GM21447 (cell line): ENCODE data around the gene C9.
"Not testable (repeated sequence)": the region's sequence is repeated elsewhere in the genome, so short reads cannot be mapped to it uniquely, and the experiment has no call there.

ENCODE experiments used
- ATAC-seq: cut with Tn5 transposase; IDR thresholded peaks from one replicate; pipeline ENCODE4 v1.9.1; 2021; ENCODE audit not compliant: unreplicated experiment

Gene C9

GRCh38 chr5:39373791-39374190, 9.5 kb upstream of the C9 start:
- no peak for ATAC-seq

DNA sequence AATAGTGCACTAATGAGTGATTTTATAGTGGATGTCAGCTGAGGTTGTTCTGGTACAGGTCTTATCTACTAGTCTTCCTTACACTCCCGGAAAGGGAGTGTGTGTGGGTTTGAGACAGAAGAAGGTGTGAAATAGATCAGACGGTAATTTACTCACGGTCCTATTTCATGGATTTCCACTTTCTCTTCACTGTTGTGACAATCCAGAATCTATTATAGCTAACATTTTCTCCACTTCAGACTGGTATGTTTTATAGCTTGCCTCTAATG, 7.0 kb upstream of the C9 start:
- no peak for ATAC-seq

- no peak for ATAC-seq
Observed at GRCh38 chr5:39370555-39371366, 6.5 kb upstream of the C9 start.

DNA sequence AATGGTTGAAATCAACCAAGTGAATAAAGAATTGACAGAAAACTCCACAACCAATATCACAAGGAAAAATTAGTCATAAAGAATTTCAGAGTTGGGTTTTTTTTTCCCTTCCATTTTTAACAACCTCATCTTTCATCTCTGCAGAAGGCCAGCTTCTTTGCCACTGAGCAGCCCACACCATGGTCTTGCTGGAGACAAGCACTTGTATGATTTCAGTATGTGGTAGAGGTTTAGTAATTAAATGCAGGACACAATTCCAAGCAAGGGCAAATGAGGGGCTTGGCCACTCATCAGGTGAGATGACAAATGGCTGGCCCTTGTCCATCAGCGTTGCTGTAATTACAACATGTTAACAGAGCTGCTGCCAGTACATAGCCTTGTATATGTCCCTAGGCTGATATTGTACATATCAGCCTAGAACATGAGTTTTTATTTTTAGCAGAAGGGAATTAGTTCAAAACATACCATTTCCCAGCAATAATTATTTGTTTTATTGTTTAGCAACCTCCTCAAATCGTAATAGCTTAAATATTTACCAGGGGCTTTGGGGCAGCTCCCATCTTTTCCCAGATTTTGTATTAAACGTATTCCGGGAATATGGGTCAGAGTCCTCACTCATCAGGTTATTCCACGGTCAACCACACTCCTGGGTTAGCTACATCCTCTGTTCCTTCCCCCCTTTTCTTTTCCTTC, 5.0 kb upstream of the C9 start:
- ATAC-seq = no peak

- no peak for ATAC-seq
Observed at GRCh38 chr5:39368116-39368515, 3.8 kb upstream of the C9 start.

DNA sequence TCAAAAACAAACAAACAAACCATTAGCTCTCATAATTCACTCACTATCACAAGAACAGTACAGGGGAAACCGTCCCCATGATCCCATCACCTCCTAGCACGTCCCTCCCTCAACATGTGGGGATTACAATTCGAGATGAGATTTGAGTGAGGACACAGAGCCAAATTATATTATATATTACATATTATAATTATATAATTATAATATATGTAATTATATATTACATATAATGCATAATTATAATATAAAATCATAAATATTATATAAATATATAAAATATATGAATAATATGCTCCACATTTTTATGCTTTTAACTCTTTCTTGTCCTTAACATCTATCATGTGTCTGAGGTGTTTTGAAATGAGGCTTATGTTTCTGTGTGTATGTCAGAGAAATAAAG, 3.4 kb upstream of the C9 start:
- ATAC-seq = no peak

DNA sequence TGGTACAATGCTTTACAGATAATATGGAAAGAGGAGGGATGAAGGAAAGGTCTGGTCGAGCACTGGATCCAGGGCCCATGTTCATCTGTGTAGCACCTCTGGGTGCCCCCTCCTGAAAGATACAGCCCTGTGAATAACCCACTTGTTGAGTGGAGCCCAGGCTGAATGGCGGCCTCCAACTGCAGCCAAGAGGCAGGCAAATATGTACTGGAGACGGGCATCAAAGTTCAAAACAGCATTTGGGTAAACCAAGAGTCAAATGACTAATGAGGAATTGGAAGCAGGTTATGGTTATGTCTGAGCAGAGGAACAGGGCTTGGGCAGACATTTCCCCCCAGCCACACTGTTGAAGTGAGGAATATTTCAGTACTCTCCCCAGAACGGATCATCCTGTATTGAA, 1.1 kb downstream of the C9 start:
- no peak for ATAC-seq

- no peak for ATAC-seq
Observed at GRCh38 chr5:39362646-39363045, 1.6 kb downstream of the C9 start.

DNA sequence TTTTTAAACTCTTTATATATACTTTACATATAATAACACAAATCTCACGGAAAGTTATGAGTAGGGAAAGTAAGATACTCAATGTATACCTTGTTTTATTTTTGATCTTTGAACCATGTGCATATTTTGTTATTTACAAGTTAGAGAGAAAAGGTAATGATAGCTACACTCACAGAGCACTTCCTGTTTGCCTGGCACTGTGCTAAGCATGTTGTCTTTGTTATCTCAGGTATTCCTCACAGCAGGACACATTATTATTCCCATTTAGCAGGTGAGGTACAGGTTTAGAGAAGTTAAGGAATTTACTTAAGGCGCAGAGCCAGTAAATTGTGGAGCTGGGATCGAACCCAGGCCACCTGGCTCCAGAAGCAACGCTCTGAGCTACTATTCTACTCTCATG, 3.0 kb downstream of the C9 start:
- no peak for ATAC-seq

DNA sequence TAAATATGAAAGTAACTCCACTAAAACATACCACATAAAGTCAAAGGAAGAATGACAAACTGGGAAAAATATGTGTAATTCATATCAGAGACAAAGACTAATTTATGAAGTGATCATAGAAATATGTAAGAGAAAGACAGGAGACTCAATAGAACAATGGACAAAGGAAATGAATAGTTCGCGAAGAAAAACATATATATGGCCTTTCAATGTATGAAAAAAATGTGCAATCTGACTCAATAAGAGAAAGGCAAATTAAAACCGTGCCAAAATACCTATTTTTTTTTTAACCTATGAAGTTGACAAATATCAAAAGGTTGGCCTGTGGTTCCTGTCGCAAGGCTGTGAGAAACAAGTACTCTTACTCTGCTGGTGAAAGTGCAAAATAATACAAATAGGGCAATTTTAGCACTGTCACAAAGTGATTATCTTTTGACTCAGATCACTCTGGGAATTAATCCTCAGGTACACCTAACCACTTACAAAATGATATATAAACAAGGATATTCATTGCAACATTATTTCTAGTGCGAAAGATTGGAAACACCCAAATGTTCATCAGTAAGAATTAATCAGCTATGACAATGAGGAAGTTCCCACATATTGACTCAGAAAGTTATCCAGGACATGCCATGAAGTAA, 3.7 kb downstream of the C9 start:
- no peak for ATAC-seq

DNA sequence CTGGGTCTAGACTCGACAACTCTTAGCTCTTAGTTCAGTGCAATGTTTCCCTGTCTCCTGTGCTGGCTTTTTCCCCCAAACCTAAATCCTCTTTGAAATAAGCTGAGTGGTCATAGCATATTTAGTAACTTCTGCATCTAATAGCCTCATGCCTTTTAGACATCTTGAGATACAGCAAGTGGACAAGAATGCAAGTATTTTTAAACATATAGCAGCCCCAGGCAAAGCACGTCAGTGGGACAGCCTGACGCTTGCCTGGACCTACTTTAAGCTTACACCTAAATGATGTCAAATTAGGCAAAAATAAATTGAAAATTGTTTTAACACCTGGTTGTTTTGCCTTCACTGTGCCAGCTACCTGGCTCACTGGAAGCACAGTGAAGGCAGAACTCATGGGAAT, 8.0 kb downstream of the C9 start:
- no peak for ATAC-seq

GRCh38 chr5:39355324-39355723, 9.0 kb downstream of the C9 start:
- ATAC-seq = no peak

GRCh38 chr5:39353717-39354399, 10.4 kb downstream of the C9 start:
- no peak for ATAC-seq

- ATAC-seq = no peak
Observed at GRCh38 chr5:39352951-39353350, 11.3 kb downstream of the C9 start.

- no peak for ATAC-seq
Observed at GRCh38 chr5:39352170-39352569, 12.1 kb downstream of the C9 start.

- ATAC-seq = no peak
Observed at GRCh38 chr5:39349484-39349883, 14.8 kb downstream of the C9 start.

DNA sequence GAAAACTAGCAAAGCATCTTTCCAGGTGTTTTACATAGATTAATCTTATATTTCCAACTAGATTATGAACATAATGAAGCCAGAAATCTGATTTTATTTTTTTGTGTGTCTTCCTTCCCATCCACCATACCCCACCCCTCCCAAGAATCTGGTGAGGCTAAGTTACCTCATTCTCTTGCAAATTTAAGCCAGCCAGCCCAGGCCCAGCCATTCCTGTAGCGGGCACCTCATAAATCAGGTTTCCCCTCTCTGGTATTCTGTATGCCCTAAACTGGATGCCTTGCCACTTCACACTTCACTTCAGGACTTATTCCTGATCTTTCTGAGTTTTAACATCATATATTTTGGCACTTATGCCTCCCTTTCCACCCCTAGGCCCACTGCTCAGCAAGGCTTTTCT, 21.8 kb downstream of the C9 start:
- no peak for ATAC-seq

DNA sequence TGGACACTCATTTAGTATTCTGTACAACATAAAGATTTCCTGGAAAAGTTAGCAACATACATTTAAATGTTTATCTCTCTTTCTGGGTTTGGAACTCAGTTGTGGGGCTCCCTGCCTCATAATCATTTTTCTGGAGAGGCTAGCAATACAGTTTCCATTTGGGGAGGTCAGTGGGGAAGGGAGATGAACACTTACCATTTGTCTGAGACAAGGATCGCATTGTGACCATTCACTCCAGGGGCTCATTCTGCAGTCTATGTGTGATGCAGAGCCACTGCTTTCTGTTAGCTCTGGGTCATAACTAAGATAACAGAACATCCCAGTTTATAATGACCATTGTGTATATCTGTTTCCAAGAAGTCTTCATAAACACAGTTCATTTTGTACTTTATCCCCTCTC, 22.4 kb downstream of the C9 start:
- ATAC-seq = no peak

DNA sequence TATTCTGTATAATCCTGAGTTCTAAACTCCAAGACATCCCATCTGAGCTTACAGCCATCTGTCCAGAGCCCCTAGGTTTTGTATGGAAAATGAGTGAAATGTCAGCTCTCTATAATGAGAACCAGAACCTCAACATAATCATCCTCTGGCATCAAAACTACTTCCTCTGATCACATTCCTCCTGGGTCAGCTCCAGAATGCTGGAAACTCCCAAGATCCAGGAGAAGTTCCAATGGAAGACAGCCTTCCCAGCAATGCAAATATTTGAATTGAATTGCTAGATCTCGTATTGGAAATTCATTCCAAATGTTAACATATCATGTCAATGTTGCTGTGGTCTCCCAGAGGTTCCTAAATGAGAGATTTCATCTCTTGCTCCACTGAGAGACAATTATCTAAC, 23.8 kb downstream of the C9 start:
- no peak for ATAC-seq

DNA sequence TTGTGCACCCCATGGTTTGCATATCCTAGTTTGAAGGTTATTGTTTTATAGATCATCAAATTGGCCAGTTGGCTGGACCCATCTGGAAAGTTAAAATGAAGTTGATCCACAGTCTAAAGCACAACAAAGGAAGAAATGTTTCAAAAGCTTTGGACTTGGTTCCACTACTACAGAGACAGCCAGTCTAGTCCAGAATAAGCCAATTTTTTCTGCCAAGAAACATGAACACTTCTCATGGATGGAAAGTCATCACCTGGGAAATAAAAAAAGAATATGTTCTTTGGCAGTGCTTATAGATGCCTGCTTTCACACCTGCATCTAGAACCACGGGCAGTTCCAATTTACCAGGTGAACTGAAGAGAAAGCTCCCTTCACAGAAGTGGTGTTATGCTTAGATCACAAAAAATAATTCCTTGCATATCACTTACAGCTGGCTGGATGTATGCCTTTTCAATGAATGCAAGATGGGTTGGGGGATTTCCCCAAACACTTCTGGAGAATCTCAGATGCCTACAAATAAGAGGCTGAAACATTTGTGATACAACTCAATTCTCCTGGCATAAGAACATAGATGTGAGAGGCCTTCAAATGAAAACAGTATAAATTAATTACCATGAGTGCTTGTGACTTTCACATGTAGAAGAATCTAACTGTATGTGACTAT, 26.9 kb downstream of the C9 start:
- ATAC-seq = no peak

DNA sequence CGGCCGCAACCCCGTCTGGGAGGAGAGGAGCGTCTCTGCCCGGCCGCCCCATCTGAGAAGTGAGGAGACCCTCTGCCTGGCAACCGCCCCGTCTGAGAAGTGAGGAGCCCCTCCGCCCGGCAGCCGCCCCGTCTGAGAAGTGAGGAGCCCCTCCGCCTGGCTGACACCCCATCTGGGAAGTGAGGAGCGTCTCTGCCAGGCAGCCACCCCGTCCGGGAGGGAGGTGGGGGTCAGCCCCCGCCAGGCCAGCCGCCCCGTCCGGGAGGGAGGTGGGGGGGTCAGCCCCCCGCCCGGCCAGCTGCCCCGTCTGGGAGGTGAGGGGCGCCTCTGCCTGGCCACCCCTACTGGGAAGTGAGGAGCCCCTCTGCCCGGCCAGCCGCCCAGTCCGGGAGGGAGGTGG, 30.0 kb downstream of the C9 start:
- not testable (repeated sequence) for ATAC-seq
